ENCODE data around the gene DAB2IP.

DAB2IP gene

DNA sequence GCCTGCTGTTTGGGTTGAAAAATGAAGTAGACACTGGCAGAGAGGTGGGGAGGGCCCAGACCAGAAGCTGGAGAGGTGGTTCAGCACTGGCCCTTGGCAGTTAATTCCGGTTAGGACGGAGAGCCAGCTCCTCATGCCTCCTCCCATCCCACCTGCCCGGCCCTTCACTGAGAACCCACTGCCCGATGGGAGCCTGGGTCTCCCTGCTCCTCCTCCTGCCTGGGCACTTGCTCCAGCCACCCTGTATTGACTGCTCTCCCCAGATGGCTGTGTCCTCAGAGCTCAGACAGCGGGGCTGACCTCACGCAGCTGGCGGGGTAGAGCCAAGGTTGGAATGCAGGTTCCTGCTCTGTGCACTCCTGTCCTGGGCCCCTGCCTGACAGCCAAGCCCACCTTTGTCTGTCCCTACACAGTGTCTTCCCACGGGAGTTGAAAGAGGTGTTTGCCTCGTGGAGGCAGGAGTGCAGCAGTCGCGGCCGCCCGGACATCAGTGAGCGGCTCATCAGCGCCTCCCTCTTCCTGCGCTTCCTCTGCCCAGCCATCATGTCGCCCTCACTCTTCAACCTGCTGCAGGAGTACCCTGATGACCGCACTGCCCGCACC is 114.7 kb downstream of the DAB2IP start:
- DNase-seq, result no peak

DNA sequence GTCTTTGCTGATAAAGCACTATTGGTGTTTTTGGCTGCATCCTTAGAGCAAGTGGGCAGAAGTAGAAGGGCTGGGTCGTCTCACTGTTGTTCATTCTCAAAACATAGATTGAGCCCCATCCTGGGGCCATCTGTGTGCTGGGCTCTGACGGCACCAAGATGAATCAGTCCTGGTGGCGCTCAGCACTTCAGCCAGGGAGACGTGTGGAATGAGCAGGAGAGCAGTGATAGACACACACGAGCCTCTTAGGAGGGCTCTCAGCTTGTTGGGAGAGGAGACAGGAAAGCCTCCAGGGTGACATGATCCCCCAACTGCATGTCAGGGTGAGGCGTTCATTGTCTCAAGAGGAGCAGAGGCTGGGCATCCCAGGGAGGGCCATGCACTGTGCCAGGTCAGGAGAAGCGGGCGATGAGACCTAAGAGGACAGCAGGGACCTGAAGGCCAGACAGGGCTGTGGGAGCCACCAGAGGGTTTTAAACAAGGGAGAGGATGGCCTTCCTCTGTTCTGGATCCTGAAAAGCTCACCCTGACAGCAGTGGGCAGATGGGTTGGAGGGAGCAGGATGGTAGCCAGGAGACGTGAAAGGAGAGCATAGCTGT is 115.8 kb downstream of the DAB2IP start:
- no peak for DNase-seq

DNA sequence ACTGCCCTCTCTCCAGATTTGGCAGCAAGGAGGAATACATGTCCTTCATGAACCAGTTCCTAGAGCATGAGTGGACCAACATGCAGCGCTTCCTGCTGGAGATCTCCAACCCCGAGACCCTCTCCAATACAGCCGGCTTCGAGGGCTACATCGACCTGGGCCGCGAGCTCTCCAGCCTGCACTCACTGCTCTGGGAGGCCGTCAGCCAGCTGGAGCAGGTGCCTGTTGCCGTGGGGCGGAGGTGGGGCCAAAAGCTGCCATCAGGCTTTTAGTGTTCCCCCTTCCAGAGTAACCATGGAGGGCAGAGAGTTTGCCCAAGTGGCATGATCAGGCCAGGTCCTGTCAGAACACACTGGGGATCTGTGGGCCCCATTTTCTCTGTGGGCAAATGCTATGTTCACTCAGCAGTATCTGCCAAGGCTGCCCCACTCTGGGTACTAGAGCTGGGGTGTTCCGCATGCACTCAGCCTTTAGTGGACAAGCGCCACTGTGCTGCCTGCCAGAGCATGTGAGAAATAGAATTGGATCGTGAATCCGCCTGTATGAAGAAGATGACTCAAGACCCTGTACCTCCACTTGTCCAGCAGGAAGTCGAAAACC is 117.1 kb downstream of the DAB2IP start:
- no peak for DNase-seq

DNA sequence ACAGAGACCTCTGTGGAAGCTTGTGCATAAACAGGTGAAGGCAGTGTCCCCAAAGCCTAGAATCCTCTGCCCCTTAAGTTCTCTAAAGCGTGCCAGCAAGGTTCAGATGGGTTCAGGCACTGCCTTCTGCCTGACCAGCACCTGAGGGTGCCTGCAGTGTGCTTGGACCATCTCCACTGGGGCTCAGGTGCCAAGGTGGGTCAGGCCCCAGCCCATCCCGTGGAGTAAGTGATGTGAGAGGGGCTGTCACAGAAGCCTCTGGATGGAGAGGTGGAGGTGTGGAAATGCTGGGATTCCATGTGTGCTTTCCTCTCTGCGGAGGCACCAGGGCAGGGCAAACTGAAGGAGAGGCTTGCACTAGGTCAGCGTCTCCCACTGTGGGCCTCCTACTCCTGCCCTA is 118.5 kb downstream of the DAB2IP start:
- DNase-seq, result no peak

DNA sequence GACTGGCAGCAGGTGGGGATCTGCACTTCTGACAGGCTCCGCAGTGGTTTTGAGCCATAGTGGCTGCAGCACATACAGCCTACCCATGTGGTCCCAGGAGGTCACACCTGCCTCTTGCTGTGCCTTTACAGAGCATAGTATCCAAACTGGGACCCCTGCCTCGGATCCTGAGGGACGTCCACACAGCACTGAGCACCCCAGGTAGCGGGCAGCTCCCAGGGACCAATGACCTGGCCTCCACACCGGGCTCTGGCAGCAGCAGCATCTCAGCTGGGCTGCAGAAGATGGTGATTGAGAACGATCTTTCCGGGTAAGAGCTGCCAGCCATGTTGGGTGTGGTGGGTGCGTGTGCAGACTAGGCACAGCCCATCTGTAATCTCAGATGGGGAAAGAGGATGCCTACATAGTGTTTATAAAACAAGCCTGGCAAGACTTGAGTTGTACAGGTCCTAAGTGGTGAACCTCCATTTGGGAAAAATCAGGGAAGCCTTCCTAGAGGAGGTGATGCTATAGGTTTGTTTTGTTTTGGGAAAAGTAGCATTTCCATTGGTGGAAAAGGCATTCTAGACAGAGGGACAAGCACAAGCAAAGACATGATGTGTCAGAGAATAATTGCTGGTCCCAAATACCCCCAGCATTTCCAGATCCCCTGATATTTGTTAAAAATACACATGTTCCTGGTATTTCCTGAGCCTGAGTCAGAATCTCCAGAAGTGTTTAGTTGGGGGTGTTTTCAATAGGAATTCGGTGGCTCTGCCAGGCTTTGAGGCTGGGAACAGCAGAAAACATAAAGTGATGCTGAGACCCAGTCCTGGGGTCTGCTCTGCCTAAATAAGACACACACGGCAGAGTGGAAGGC is 119.2 kb downstream of the DAB2IP start:
- no peak for DNase-seq

DNA sequence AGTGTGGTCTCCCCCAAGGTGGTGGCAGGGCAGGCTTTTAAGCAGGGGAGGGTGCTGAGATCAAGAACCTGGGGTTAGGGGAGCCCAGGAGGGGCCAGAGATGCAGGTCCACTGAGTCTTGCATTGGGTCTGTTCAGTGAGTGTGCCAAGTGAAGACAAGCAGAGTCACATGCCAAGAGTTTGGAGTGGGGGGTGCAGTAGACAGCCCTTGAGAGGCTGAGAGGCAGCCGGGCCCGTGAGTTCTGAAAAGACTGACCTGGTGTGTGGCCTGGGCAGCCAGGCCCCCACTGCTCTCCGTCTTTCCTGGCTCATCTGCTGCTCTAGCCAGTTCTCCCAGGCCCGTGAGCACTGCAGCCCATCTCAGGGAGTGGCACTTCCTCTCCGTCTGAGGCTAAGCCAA is 120.0 kb downstream of the DAB2IP start:
- DNase-seq, result no peak

DNA sequence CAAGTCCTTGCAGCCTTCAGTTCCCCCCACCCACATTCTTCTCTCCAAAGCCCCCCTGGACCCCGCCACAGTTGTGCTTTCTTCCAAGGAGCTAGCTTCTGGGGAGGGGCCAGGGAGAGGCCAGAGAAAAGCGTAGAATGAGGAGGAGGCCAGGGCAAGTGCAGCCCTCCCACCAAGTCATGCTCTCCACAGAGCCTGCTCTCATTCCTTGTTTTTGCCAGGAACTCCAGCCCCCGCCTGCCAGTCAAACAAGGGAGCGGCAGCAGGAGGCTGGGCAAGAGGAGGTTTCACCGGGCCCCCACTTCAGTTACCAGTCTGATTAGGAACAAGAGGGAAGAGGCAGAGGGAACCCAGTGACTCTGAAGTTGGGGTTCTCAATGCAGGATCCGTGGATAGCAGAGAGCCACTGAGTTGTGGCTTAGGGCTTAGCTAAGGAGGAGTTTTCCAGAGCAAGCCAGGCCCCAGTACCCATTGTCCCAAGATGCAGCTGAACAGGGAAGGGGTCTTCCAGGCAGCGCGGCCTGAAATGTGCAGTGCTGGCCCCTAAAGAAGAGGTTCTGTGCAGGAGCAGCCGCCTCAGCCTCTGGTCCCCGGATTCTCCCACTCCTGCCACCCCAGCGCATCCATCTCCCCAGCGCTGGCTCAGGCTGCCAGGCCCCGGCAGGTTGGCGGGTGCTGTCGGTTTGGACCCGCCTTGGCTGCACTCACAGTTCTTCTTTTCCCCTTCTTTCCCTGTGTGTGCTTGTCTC is 120.6 kb downstream of the DAB2IP start:
- DNase-seq, result no peak

DNA sequence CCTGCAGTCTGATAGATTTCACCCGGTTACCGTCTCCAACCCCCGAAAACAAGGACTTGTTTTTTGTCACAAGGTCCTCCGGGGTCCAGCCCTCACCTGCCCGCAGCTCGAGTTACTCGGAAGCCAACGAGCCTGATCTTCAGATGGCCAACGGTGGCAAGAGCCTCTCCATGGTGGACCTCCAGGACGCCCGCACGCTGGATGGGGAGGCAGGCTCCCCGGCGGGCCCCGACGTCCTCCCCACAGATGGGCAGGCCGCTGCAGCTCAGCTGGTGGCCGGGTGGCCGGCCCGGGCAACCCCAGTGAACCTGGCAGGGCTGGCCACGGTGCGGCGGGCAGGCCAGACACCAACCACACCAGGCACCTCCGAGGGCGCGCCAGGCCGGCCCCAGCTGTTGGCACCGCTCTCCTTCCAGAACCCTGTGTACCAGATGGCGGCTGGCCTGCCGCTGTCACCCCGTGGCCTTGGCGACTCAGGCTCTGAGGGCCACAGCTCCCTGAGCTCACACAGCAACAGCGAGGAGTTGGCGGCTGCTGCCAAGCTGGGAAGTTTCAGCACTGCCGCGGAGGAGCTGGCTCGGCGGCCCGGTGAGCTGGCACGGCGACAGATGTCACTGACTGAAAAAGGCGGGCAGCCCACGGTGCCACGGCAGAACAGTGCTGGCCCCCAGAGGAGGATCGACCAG is 121.3 kb downstream of the DAB2IP start:
- no peak for DNase-seq

DNA sequence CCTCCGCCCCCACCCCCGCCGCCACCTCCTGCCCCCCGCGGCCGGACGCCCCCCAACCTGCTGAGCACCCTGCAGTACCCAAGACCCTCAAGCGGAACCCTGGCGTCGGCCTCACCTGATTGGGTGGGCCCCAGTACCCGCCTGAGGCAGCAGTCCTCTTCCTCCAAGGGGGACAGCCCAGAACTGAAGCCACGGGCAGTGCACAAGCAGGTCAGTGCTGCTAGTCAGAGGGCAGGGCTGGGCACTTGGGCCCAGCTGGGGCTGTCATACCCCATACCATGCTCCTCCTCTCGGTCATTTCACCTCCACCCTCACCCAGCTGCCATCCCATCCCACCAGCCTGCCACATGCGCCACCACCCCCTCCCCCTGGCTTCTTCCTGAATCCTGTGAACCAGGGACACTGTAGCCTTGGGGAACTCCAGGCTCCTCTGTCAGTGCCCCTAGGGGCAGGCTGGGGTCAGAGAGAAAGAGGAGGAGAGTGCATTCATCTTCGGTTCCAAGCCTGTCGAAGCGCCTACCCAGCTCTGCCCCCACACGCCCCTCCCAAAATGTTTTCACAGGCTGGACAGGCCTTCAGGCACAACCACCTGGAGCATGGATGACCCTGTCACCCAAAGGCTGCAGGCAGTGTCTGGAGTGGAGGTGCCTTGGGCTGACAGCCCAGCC is 122.0 kb downstream of the DAB2IP start:
- DNase-seq, result no peak

DNA sequence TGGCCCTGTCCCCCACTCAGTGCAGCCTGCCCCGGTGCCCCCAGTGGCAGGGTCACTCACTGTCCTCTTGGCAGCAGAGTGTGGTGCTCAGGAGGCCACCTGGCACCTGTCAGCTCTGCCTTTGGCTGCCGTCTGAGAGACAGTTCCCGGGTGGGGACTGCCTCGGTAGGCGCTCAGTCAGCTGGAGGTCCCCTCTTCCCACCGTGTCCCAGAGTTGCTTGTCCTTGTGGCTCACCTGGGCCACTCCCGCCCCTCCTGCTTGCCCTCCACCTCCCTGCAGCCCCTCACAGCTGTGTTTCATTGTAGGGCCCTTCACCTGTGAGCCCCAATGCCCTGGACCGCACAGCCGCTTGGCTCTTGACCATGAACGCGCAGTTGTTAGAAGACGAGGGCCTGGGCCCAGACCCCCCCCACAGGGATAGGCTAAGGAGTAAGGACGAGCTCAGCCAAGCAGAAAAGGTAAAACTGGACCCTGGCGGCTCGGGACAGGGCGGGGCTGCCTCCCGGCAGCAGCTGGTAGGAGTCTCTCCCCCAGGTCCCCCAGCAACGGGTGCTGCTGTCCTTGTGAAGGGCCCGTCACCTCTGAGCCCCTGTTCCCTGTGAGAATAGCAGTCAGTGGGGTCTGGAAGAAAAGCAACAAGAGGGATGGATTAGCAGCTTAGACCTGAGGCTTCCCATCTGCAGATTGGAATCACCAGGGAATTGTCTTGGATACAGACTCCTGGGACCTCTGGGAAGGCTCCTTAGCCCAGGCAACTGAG is 122.7 kb downstream of the DAB2IP start:
- no peak for DNase-seq

DNA sequence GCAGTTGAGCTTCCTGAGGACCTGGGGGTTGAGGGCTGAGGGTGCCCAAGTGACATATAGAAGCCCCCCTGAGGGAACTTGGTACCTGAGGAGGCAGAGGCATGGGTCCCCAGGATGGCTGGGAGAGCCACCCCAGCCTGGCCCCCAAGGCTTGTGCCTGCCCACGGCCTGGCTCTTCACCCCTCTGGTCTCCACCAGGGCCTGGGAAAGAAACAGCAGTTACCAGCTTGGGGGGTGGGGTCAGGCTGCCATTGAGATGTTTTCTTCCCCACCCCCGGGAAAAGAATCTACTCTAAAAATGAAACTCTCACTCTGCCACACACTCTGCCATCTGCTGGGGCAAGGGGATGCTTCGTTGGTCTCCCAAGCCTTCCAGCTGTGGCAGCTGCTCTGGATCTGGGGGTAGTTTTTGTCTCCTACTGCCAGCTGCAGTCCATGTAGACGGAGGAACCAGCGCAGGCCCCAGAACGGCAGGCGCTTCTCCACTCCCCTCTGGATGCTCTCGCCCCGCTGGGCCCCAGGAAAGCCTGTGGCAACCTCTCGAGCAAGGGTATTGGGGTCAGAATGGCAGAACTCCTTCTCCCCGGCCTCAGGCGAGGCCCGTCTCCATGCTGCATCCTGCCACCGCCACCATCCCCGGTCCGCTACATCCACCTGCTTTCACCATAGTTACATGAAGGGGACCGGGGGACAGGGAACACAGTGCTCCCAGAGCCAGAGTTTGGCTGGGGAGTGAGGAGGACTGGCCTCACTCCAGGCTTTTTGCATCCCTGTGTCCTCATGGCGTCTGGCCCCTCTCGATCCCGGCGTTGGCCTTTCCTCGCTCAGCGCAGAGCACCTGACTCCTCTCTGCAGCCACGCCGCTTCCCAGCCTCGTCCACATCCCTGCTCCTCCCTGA is 123.5 kb downstream of the DAB2IP start:
- no peak for DNase-seq

DNA sequence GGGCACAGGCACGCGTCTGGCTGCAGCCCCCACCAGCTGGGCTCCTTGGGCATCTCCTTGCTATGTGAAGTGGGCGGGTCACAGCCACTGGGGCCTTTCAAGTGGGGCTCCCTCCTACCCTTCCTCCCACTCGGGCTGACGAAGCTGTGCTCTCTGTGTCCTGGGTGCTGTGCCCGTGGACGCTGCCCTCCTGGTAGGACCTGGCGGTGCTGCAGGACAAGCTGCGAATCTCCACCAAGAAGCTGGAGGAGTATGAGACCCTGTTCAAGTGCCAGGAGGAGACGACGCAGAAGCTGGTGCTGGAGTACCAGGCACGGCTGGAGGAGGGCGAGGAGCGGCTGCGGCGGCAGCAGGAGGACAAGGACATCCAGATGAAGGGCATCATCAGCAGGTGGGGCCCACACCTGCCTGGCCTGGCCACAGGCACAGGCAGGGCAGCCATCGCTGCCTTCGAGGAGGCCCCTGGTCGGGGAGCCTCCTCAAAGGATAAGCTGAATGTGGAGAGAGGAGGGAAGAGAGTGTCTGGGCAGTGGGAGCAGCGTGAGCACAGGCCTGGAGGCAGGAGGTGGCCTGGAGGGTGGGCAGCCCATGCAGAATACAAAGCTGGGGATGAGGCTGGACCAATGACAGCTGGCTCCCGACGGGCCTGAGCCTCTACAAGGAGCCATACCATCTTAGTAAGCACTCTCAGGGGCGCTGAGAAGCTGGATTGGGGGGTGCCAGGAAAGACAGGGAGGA is 124.7 kb downstream of the DAB2IP start:
- no peak for DNase-seq

DNA sequence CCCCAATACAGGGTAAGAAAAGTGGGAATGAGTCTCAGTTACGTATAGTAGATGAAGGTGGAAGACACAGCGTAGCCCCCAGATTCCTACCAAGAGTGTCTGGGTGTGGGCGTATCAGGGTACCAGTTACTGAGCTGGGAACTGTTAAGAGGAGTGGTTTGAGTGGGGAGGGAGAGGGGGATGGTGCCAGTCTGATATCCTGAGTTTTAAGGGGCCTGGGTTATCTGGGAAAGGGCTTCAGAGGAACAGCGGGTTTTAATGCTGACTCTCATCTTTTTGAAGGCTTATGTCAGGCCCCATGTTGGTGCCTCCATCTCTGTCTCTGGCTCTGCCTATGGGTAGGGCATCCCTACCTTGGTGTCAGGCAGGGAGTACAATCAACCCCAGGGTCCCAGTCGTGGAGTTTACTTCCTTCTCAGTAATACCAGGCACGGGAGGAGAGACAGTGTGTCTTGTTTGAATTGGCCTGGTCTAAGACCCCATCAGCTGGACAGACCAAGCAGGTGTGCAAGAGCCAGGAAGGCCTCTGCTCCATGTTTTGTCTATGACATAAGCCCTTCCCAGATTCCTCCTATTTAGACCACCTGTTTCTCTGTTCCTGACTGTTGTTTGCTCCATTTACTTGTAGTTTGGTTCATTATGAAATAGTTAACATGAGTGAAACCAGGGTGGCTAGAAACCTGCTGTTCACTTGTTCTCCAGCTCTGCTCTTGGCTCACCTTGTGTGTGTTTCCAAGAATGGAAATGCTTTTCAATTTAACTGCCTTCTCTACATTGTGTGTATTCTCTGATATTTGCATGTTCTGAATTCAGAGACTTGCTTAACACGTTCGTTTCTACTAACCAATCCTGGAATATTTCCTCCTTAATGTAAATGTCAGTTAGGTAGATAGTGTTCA is 125.6 kb downstream of the DAB2IP start:
- no peak for DNase-seq

DNA sequence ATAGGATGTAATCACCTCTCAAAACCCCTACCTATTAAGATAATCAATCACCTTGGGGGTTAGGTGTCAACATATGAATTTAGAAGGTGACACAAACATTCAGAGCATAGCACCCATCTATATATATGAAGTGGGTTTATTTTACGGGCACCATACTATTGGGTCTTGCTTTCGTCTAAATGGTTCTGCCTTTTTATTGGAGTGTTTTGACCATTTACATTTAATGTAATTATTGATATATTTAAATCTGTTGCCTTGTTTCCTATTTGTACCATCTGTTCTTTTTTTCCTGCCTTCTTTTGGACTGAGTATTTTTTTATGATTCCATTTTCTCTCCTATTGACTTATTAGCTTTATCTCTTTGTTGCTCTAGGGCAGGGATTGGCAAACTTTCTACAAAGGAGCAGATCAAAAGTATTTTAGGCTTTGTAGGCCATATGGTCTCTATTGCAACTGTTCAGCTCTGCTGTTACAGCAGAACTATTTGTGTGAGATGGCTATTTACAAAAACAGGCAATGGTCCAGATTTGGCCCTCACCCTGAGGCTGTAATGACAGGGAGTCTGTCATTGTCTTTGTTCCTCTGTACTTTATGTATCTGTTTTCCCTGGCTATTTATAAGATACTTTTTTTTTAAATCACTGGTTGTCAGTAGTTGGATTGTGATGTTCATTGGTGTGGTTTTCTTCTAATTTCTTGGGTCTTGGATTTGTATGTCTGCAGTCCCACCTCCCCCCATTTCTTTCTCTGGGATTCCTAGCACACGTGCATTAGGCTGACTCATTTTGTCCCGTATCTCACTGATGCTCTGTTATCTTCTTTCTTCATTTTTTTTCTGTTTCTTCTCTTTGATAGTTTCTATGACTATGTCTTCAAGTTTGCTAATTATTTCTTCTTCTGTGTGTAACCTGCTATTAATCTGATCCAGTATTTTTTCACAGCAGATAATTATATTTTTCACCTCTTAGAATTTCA is 127.1 kb downstream of the DAB2IP start:
- no peak for DNase-seq

DNA sequence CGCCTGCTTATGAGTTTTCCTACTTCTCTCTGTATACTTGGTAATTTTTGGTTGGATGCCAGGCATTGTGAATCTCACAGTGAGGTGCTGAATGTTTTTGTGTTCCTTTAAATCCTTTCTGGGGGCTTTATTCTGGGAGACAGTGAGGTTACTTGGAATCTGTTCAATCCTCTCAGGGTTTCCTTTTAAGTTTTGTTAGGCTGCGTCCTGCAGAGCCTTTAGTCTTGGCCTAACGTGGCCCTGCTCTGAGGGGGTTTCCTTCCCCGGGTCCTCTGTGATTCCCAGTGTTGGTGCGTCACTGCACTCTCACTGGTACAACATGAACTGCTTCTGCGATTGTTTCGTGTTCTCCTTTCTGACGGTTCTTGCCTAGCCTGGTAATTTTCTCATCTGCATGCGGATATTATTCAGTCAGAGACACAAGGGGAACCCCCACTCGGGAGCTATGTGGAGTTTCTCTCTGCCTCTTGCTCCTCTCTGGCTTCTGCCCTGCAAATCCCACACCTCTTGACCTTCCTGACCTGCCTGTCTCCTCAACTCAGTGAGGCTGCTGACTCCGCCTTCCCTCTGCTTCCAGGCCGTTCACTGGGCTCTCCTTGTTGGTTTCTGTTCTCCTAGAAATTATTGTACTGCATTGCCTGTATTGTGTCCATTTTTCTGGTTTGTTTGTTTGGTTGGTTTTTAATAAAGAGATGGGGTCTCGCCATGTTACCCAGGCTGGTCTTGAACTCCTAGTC is 128.1 kb downstream of the DAB2IP start:
- no peak for DNase-seq
